Uterus (tissue), 2 donors: ENCODE data around the gene TRPT1.

Experiments
- POLR2A ChIP-seq, 2 donors: fragments of 450-650 bp; IDR thresholded peaks; one replicate each; pipeline ENCODE4 v1.6.1; 2016; ENCODE audit warnings: antibody characterized with exemption in 2 of 2, mild to moderate bottlenecking in 1 of 2, moderate library complexity in 1 of 2
- TF ChIP-seq, protein P1 (sequence below), 4 experiments: fragments of 200-600 bp in 2 of 4; fragments of 450-650 bp in 2 of 4; sonication (generic) in 2 of 4; IDR thresholded peaks; one replicate each; pipeline ENCODE4 v1.5.1; 2016 to 2019; ENCODE audit warnings: antibody characterized with exemption in 4 of 4, mild to moderate bottlenecking in 2 of 4, moderate library complexity in 1 of 4

- TF ChIP-seq POLR2A (IDR thresholded peaks at IDR 0.05) = no peak
- TF ChIP-seq, protein P1, sequence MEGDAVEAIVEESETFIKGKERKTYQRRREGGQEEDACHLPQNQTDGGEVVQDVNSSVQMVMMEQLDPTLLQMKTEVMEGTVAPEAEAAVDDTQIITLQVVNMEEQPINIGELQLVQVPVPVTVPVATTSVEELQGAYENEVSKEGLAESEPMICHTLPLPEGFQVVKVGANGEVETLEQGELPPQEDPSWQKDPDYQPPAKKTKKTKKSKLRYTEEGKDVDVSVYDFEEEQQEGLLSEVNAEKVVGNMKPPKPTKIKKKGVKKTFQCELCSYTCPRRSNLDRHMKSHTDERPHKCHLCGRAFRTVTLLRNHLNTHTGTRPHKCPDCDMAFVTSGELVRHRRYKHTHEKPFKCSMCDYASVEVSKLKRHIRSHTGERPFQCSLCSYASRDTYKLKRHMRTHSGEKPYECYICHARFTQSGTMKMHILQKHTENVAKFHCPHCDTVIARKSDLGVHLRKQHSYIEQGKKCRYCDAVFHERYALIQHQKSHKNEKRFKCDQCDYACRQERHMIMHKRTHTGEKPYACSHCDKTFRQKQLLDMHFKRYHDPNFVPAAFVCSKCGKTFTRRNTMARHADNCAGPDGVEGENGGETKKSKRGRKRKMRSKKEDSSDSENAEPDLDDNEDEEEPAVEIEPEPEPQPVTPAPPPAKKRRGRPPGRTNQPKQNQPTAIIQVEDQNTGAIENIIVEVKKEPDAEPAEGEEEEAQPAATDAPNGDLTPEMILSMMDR (IDR thresholded peaks at IDR 0.05) = no peak
These were observed 30.3 kb upstream of the TRPT1 start for GRCh38 chr11:64256300-64256699.
